GM12872 (cell line): Measurements from ENCODE around the gene ITCH.

ENCODE experiments used
- TF ChIP-seq, protein P1 (sequence below): IDR thresholded peaks from 3 replicates; pipeline ENCODE4 v1.5.1; 2011; ENCODE audit warnings: low read depth, mild to moderate bottlenecking, low read length, moderate library complexity; ENCODE audit not compliant: insufficient read depth

Gene ITCH

DNA sequence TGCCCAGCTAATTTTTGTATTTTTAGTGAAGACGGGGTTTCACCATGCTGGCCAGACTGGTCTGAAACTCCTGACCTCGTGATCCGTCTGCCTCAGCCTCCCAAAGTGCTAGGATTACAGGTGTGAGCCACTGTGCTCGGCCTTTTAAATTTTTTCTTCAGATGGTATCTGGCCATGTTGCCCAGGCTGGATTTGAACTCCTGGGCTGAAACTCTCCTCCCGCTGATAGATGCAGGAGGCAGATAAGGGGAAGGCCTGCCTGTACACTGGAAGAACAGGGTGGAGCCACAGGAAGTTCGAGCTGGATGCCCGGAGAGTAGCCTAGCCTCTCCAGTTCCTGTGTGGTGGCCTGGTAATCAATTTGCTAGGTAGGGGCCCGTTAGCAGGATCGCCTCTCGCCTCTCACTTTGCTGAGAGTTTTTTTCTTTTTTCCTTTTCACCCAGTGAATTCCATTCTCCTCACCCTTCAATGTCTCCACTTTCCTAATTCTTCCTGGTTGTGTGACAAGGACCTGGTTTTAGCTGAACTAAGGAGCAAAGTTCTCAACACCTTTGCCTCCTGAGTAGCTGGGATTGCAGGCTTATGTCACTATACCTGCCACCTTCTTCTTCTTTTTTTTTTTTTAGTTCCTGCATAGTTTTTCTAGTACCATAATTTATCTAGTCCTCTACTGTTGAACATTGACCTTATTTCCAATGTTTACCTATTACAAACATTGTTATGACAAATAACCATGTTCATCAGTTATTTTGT is 19.4 kb upstream of the ITCH start:
- TF ChIP-seq, protein P1, sequence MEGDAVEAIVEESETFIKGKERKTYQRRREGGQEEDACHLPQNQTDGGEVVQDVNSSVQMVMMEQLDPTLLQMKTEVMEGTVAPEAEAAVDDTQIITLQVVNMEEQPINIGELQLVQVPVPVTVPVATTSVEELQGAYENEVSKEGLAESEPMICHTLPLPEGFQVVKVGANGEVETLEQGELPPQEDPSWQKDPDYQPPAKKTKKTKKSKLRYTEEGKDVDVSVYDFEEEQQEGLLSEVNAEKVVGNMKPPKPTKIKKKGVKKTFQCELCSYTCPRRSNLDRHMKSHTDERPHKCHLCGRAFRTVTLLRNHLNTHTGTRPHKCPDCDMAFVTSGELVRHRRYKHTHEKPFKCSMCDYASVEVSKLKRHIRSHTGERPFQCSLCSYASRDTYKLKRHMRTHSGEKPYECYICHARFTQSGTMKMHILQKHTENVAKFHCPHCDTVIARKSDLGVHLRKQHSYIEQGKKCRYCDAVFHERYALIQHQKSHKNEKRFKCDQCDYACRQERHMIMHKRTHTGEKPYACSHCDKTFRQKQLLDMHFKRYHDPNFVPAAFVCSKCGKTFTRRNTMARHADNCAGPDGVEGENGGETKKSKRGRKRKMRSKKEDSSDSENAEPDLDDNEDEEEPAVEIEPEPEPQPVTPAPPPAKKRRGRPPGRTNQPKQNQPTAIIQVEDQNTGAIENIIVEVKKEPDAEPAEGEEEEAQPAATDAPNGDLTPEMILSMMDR: no peak

DNA sequence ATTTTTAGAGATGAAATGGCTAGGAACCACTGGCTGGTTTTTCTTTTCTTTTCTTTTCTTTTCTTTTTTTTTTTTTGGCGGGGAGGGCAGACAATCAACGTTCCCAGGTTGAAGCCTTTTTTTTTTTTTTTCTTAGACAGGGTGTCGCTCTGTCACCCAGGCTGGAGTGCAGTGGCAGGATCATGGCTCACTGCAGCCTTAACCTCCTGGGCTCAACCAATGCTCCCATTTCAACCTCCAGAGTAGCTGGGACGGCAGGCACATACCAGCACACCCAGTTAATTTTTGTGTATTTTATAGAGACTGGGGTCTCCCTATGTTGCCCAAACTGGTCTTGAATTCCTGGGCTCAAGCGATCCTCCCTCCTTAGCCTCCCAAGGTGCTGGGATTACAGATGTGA is 18.8 kb upstream of the ITCH start:
- TF ChIP-seq, protein P1: no peak

DNA sequence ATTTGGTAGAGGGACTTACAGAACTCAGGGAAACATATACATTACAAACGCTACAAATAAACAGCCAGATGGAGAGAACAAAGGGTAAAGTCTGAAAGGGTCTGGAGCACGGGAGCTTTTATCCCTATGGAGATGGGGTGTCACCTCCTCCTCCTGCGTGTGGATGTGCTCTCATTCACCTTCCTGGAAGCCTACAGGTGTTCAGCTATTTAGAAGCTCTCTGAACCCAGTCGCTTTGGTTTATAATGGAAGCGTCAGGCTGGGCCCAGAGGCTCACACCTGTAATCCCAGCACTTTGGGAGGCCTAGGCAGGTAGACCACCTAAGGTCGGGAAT is 17.7 kb upstream of the ITCH start:
- TF ChIP-seq, protein P1: no peak

DNA sequence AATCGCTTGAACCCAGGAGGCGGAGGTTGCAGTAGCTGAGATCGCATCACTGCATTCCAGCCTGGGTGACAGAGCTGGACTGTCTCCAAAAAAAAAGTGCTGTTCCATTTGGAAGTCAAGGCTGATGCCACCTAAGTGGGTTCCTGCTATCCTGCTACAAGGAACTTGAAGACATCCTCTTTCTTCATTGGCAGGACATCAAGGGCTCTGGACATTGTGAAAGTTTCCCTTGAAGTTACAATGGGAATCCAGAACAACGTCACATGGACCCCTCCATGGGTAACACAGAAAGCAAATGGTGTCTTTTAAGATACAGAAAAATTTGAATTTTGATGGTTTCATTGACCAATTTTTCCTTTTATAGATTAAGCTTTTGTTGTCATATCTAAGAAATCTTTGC is 15.5 kb upstream of the ITCH start:
- TF ChIP-seq, protein P1: no peak

DNA sequence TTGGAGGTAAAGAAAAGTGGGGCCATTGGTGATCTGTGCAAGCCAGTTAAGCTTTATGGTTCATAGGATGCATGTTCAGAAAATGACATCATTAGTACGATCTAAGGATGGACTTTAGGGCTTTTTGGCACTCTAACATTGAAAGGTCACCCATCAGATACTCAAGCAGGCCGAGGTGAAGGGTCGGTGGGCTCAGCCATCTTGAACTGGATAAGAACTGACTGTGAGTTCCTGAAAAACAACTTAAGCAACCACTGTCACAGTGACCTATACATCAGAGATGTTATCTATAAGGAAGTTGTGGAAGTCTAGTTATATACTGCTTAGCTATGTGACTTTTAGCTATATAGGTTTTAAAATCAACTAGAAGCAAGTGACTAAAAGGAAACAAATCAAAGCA is 13.0 kb upstream of the ITCH start:
- TF ChIP-seq, protein P1: no peak

DNA sequence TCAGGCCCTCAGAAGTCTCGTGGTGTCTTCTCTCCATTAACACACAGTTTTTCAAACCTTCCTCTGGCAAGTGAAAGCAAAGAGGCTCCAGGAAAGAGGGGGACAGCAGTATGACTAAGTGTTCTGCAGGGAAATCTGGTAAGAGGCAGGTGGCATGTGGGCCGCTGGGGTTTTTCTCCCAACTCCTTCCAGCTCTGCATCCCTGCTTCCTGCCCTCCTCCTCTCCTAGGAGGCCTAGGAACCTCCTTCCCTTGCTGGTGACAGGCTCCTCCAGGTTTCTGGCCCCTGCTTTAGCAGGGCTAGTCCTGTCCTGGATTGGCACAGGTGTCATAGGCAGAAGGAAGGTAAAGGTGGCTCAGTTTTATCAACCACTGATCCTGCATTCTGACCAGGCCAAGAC is 7.6 kb upstream of the ITCH start:
- TF ChIP-seq, protein P1: no peak

DNA sequence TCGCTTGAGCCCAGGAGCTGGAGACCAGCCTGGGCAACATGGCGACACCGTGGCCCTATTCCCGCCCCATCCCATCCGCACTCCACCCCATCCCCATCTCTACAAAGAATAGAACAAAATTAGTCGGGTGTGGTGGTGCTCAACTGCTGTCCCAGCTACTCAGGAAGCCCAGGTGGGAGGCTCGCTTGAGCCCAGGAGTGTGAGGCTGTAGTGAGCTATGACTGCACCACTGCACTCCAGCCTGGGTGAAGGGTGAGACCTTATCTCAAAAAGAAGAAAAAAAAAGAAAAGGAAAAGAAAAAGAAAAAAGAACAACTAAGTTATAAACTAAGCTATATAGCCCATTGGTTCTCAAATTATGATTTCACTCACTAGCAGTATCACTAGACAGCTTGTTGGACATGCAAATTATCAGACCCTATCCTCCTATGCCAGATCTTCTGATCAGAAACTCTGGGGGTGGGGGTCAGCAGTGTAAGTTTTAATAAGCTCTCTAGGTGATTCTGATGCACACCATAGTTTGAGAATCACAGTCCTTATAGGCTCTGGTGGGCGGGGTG is 491 bp upstream of the ITCH start:
- TF ChIP-seq, protein P1: no peak
